ENCODE results near the gene ITCH.
"Not testable (repeated sequence)": the region's sequence is repeated elsewhere in the genome, so short reads cannot be mapped to it uniquely, and the experiment has no call there.

The ITCH gene

GRCh38 chr20:34363062-34363464, at the start of gene ITCH:
Gene ITCH (plus strand): TSS chr20:34363273. CDS start chr20:34393812, 30,539 bp downstream.
- DNase-seq = peak; percentile 82 to 85 (median 84)

GRCh38 chr20:34315236-34315635, 47.8 kb upstream of the ITCH start:
- no peak for DNase-seq

GRCh38 chr20:34316196-34316814, 46.8 kb upstream of the ITCH start:
- DNase-seq = no peak

- DNase-seq = no peak
Observed at GRCh38 chr20:34318609-34319443, 44.2 kb upstream of the ITCH start.

GRCh38 chr20:34320861-34321260, 42.2 kb upstream of the ITCH start:
- no peak for DNase-seq

GRCh38 chr20:34322267-34323105, 40.6 kb upstream of the ITCH start:
- no peak for DNase-seq

- DNase-seq = no peak
Observed at GRCh38 chr20:34324541-34324940, 38.5 kb upstream of the ITCH start.

- DNase-seq = not testable (repeated sequence)
Observed at GRCh38 chr20:34328207-34328606, 34.9 kb upstream of the ITCH start.

- no peak for DNase-seq
Observed at GRCh38 chr20:34328928-34329677, 34.0 kb upstream of the ITCH start.

- not testable (repeated sequence) for DNase-seq
Observed at GRCh38 chr20:34330861-34331544, 32.1 kb upstream of the ITCH start.

- DNase-seq = no peak
Observed at GRCh38 chr20:34331838-34332237, 31.2 kb upstream of the ITCH start.

GRCh38 chr20:34332262-34332920, 30.7 kb upstream of the ITCH start:
- no peak for DNase-seq

GRCh38 chr20:34333786-34334185, 29.3 kb upstream of the ITCH start:
- DNase-seq = no peak

- DNase-seq = no peak
Observed at GRCh38 chr20:34334654-34335407, 28.2 kb upstream of the ITCH start.

GRCh38 chr20:34337544-34337943, 25.5 kb upstream of the ITCH start:
- no peak for DNase-seq

- no peak for DNase-seq
Observed at GRCh38 chr20:34337982-34338726, 24.9 kb upstream of the ITCH start.

GRCh38 chr20:34340726-34341125, 22.3 kb upstream of the ITCH start:
- not testable (repeated sequence) for DNase-seq

GRCh38 chr20:34341199-34341598, 21.9 kb upstream of the ITCH start:
- not testable (repeated sequence) for DNase-seq

GRCh38 chr20:34343458-34344211, 19.4 kb upstream of the ITCH start:
- no peak for DNase-seq

Measured in activated CD4-positive, CD25-positive, alpha-beta regulatory T cell (primary cell).